ENCODE data around the gene PCED1B.

PCED1B gene

GRCh38 chr12:47281667-47282171, 202.3 kb downstream of the PCED1B start:
- DNase-seq: no peak

GRCh38 chr12:47282206-47282605, 202.8 kb downstream of the PCED1B start:
- no peak for DNase-seq
